Astrocyte (in vitro differentiated cells and primary cell): ENCODE results near the gene C1R.

Experiments
- CTCF ChIP-seq: IDR thresholded peaks from 2 replicates; pipeline ENCODE4 v1.5.1; 2011; ENCODE audit warnings: low read depth, mild to moderate bottlenecking, inconsistent platforms, low read length, moderate library complexity; ENCODE audit not compliant: insufficient read depth
- EZH2 ChIP-seq: IDR thresholded peaks from 2 replicates; pipeline ENCODE4 v1.6.1; 2012; ENCODE audit warnings: mild to moderate bottlenecking, low read length, inconsistent platforms; ENCODE audit not compliant: insufficient read depth

GRCh38 chr12:7102582-7102981 is 10.3 kb upstream of the C1R start:
- TF ChIP-seq CTCF (no peak), EZH2 (no peak)
